CD4-positive, alpha-beta T cell (primary cell): ENCODE measurements around the gene SLC8A2. TPM values are rescaled to one million over a fixed set of nuclear protein-coding genes. Genes with fewer than 3 reads are reported as not detected.

Source experiments
- ATAC-seq: fragments of 200-7000 bp; cut with Tn5 transposase; one replicate; pipeline ENCODE4 v1.10.0; 2022; ENCODE audit warnings: mild to moderate bottlenecking; ENCODE audit not compliant: poor library complexity
- CTCF ChIA-PET: fragments of 350-600 bp; sonication (Branson Sonifier 250); formaldehyde crosslinking; loops from one replicate; lab custom pipeline; 2021; ENCODE audit warnings: antibody characterized with exemption, inconsistent platforms; lab: Charles Lee
- POLR2A ChIA-PET: fragments of 350-600 bp; sonication (Branson Sonifier 250); formaldehyde crosslinking; loops from one replicate; lab custom pipeline; 2021; ENCODE audit warnings: antibody characterized with exemption, inconsistent platforms; lab: Charles Lee
- DNase-seq, 14 experiments: peaks; one replicate each; pipeline ENCODE4 v3.0.0-alpha.2; 2013 to 2020; ENCODE audit warnings: mixed read lengths in 2 of 14
- H3K27ac ChIP-seq, 2 donors: one replicate each; pipeline versions ENCODE4 v1.5.1 to v1.7.0; 2013; ENCODE audit warnings: low read length in 2 of 2, low read depth in 1 of 2, mild to moderate bottlenecking in 1 of 2
- H3K27me3 ChIP-seq, 2 experiments: 1 replicate in 1 of 2; 2 replicates in 1 of 2; pipeline versions ENCODE4 v1.6.1 to v1.7.0; 2013; ENCODE audit warnings: low read length in 2 of 2, control low read depth in 1 of 2, mild to moderate bottlenecking in 1 of 2, moderate library complexity in 1 of 2; ENCODE audit not compliant: insufficient read depth in 2 of 2, control insufficient read depth in 1 of 2
- H3K36me3 ChIP-seq: one replicate; pipeline ENCODE4 v1.6.1; 2013; ENCODE audit warnings: low read length, control low read depth; ENCODE audit not compliant: insufficient read depth
- H3K4me1 ChIP-seq: one replicate; pipeline ENCODE4 v1.6.1; 2013; ENCODE audit warnings: low read length, control low read depth; ENCODE audit not compliant: insufficient read depth
- H3K4me3 ChIP-seq: one replicate; pipeline ENCODE4 v1.5.1; 2013; ENCODE audit warnings: mild to moderate bottlenecking, low read length, moderate library complexity
- H3K9me3 ChIP-seq, 2 experiments: 1 replicate in 1 of 2; 2 replicates in 1 of 2; pipeline versions ENCODE4 v1.6.1 to v1.7.0; 2013; ENCODE audit warnings: low read length in 2 of 2, mild to moderate bottlenecking in 2 of 2, control low read depth in 1 of 2, moderate library complexity in 1 of 2; ENCODE audit not compliant: control insufficient read depth in 1 of 2, insufficient read depth in 1 of 2
- H3K27ac Mint-ChIP-seq: one replicate; pipeline ENCODE4 v1.8.0; 2020; ENCODE audit warnings: mixed read lengths
- H3K27me3 Mint-ChIP-seq: one replicate; pipeline ENCODE4 v1.8.0; 2021; ENCODE audit warnings: mixed read lengths
- H3K36me3 Mint-ChIP-seq: one replicate; pipeline ENCODE4 v1.8.0; 2021; ENCODE audit warnings: low read depth, mixed read lengths
- H3K4me1 Mint-ChIP-seq: one replicate; pipeline ENCODE4 v1.8.0; 2021; ENCODE audit warnings: low read depth, mixed read lengths
- H3K4me3 Mint-ChIP-seq: one replicate; pipeline ENCODE4 v1.8.0; 2020; ENCODE audit warnings: mild to moderate bottlenecking, mixed read lengths
- H3K9me3 Mint-ChIP-seq: one replicate; pipeline ENCODE4 v1.8.0; 2020; ENCODE audit warnings: mixed read lengths
- intact Hi-C, 2 experiments: fragments of 100-400 bp; cut with DNase I in 1 of 2; cut with micrococcal nuclease in 1 of 2; formaldehyde crosslinking; loops; one replicate each; pipeline versions ENCODE4 v1.15.1 to v1.9.0; 2023 to 2025; cut with DNase I, micrococcal nuclease
- total RNA-seq, 174 experiments: library from RNA in 2 of 174; stranded (reverse) in 2 of 174; gene quantifications; one replicate each; pipeline ENCODE4 v1.2.3 and lab custom pipeline; 2021 to 2026
- TF ChIP-seq, protein P1 (sequence below): fragments of 200-600 bp; IDR thresholded peaks from one replicate; pipeline ENCODE4 v1.8.0; 2022; ENCODE audit warnings: antibody characterized with exemption, mild to moderate bottlenecking

The SLC8A2 gene
- total RNA-seq, 2 experiments from 2014 or later: not detected

DNA sequence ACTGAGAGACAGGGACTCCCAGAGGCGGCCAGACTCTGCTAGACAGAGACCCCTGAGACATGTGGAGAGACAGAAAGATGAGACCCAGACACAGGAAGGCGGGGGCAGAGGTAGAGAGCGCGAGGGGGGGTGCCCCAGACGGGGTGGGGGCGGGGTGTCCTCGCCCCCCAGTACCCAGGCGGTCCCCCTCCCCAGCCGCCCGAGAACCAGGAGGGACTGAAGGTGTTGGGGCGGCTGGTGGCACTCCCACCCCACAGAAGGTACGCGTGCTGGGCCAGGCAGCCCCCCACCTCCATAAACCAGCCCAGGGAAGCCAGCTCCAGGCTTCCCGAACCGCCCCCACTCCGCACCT, 336 bp downstream of the SLC8A2 start:
- POLR2A ChIA-PET: no interaction called here
- H3K27me3 ChIP-seq: peaks cover 56 to 58% of the 10 kb centered on the region in 2 experiments

DNA sequence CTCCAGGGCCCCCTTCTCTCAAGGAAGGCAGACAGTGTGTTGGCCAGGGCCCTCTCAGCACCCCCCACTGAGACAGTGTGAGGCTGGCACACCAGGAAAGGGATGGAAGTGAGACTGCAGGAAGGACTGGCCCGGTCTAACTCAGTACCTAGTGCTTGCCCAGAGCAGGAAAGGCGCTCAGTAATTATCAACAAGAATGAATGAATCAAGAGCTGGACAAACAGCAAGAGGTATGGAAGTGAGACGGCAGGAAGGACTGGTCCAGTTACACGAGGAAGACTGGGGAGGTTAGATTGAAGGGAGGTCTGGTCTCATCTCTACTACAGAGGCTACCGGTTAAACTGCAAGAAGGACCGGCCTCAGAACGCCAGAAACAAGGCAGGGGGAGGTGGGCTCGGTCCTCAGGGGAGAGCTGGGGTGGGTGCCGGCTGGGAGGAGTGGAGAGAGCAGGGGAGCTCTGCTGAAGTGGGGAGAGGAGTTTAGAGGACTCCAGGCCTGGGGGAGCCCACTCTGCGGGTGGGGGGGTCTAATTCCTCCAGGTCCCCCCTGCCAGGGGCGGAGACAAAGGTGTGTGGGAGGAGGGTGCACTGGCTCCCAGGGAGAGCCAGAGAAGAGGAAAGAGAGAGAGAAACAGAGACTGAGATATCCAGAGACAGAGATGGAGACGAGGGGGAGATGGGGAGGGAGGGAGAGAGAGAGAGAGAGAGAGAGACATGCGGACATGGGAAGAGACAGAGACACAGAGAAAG, 1.1 kb downstream of the SLC8A2 start:
- H3K27me3 Mint-ChIP-seq: peaks cover 69% of the 10 kb centered on the region
- ATAC-seq: no peak
- Histone ChIP-seq H3K27ac (no peak overlapping the region), H3K36me3 (no peaks in the 10 kb centered on the region), H3K9me3 (peaks cover 0 to 37% of the 10 kb centered on the region in 2 experiments), H3K4me3 (no peak overlapping the region), H3K4me1 (peaks cover 13% of the 10 kb centered on the region), H3K27me3 (peaks cover 56 to 58% of the 10 kb centered on the region in 2 experiments)
- POLR2A ChIA-PET: no interaction called here
- H3K27ac Mint-ChIP-seq: no peak overlapping the region
- no peaks in the 10 kb centered on the region for H3K9me3 Mint-ChIP-seq
- intact Hi-C loops: no loop called here
- H3K36me3 Mint-ChIP-seq: no peaks in the 10 kb centered on the region
- TF ChIP-seq, protein P1, sequence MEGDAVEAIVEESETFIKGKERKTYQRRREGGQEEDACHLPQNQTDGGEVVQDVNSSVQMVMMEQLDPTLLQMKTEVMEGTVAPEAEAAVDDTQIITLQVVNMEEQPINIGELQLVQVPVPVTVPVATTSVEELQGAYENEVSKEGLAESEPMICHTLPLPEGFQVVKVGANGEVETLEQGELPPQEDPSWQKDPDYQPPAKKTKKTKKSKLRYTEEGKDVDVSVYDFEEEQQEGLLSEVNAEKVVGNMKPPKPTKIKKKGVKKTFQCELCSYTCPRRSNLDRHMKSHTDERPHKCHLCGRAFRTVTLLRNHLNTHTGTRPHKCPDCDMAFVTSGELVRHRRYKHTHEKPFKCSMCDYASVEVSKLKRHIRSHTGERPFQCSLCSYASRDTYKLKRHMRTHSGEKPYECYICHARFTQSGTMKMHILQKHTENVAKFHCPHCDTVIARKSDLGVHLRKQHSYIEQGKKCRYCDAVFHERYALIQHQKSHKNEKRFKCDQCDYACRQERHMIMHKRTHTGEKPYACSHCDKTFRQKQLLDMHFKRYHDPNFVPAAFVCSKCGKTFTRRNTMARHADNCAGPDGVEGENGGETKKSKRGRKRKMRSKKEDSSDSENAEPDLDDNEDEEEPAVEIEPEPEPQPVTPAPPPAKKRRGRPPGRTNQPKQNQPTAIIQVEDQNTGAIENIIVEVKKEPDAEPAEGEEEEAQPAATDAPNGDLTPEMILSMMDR: no peak
- CTCF ChIA-PET: no interaction called here
- DNase-seq: no peak
- H3K4me3 Mint-ChIP-seq: no peak overlapping the region
- H3K4me1 Mint-ChIP-seq: peaks cover 17% of the 10 kb centered on the region

More for the DNA sequence above, 336 bp downstream of the SLC8A2 start:
- H3K27me3 Mint-ChIP-seq: peaks cover 65% of the 10 kb centered on the region
- Histone ChIP-seq H3K4me3 (no peak overlapping the region), H3K4me1 (peaks cover 13% of the 10 kb centered on the region), H3K9me3 (peaks cover 0 to 37% of the 10 kb centered on the region in 2 experiments), H3K36me3 (no peaks in the 10 kb centered on the region), H3K27ac (no peak overlapping the region)
- ATAC-seq (peak; percentile 10), DNase-seq (no peak)
- intact Hi-C loops: no loop called here
- no peaks in the 10 kb centered on the region for H3K36me3 Mint-ChIP-seq
- H3K4me3 Mint-ChIP-seq: no peak overlapping the region
- TF ChIP-seq, protein P1: no peak
- CTCF ChIA-PET: no interaction called here
- no peaks in the 10 kb centered on the region for H3K9me3 Mint-ChIP-seq
- no peak overlapping the region for H3K27ac Mint-ChIP-seq
- H3K4me1 Mint-ChIP-seq: peaks cover 17% of the 10 kb centered on the region

DNA sequence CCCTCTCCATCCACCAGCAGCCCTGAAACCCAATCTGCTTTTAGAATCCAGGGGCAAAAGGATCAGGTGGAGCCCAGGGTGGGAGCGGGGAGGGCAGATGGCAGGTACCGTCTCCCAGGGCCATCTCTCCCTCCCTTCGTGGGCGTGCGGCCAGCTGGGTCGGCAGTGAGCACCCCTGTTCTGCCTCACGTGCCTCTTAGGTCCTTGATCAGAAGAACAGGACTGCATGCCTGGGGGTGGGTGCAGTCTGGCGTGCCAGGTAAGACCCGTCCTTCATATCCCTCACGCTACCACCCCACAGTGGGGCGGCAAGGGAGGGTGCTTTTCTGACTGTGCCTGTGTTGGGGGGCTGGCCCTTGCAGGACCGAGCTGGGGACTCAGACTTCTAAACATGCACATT, 2.0 kb downstream of the SLC8A2 start:
- TF ChIP-seq, protein P1: no peak
- intact Hi-C loops: loop anchor here in 1 of 2 experiments (2.0 kb wide), 1 partner anchor 13 kb away; no protein-coding TSS in a partner anchor
- H3K27ac ChIP-seq: no peak overlapping the region
- no peak overlapping the region for H3K4me3 Mint-ChIP-seq
- ATAC-seq (no peak), DNase-seq (no peak)
- CTCF ChIA-PET: no interaction called here
- H3K36me3 Mint-ChIP-seq: no peaks in the 10 kb centered on the region
- no peak overlapping the region for H3K4me3 ChIP-seq
- H3K27me3 Mint-ChIP-seq: peaks cover 74% of the 10 kb centered on the region
- H3K27ac Mint-ChIP-seq: no peak overlapping the region
- peaks cover 0 to 37% of the 10 kb centered on the region in 2 experiments for H3K9me3 ChIP-seq
- POLR2A ChIA-PET: no interaction called here
- peaks cover 17% of the 10 kb centered on the region for H3K4me1 Mint-ChIP-seq
- H3K27me3 ChIP-seq: peaks cover 54 to 58% of the 10 kb centered on the region in 2 experiments
- H3K4me1 ChIP-seq: peaks cover 13% of the 10 kb centered on the region
- H3K36me3 ChIP-seq: no peaks in the 10 kb centered on the region
- H3K9me3 Mint-ChIP-seq: no peaks in the 10 kb centered on the region
